PC-3 (cell line): ENCODE data around the gene CAMK2B. TPM values are rescaled to one million over a fixed set of nuclear protein-coding genes. Genes with fewer than 3 reads are reported as not detected.

Experiments used
- ATAC-seq: fragments of 200-7000 bp; cut with Tn5 transposase; 2 replicates; pipeline ENCODE4 v1.9.1; 2020; ENCODE audit warnings: mild to moderate bottlenecking, moderate library complexity
- BruUV-seq: library from RNA; stranded (reverse); fragments of 400-500 nt; replicated peaks from 2 replicates; lab custom pipeline; 2021; lab: Mats Ljungman, UMichigan
- CTCF ChIA-PET: fragments of 300-600 bp; sonication (Branson Sonifier 250); formaldehyde crosslinking; loops from one replicate; lab custom pipeline; 2022; ENCODE audit warnings: antibody characterized with exemption; lab: Charles Lee
- POLR2A ChIA-PET: fragments of 300-600 bp; sonication (Branson Sonifier 250); formaldehyde crosslinking; loops from one replicate; lab custom pipeline; 2022; ENCODE audit warnings: antibody characterized with exemption; ENCODE audit not compliant: unreplicated experiment; lab: Charles Lee
- DNase-seq: peaks from one replicate; pipeline ENCODE4 v3.0.0-alpha.2; 2015
- H2AFZ ChIP-seq: fragments of 300-600 bp; sonication (generic); 2 replicates; pipeline ENCODE4 v1.6.0; 2016; ENCODE audit warnings: antibody characterized with exemption, low read length
- H3F3A ChIP-seq: fragments of 300-600 bp; sonication (generic); one replicate; pipeline ENCODE4 v1.6.0; 2017; ENCODE audit warnings: antibody characterized with exemption, low read length, control low read depth, mild to moderate bottlenecking; ENCODE audit not compliant: unreplicated experiment
- H3K27ac ChIP-seq: fragments of 300-600 bp; sonication (generic); 2 replicates; pipeline ENCODE4 v1.5.1; 2016; ENCODE audit warnings: mild to moderate bottlenecking, low read length
- H3K27me3 ChIP-seq: fragments of 300-600 bp; sonication (generic); 2 replicates; pipeline ENCODE4 v1.6.1; 2016; ENCODE audit warnings: low read length, mixed read lengths
- H3K36me3 ChIP-seq: fragments of 300-600 bp; sonication (generic); 2 replicates; pipeline ENCODE4 v1.6.1; 2016; ENCODE audit warnings: low read depth, mixed run types, low read length, mixed read lengths
- H3K4me1 ChIP-seq: fragments of 300-600 bp; sonication (generic); 2 replicates; pipeline ENCODE4 v1.5.1; 2016; ENCODE audit warnings: low read length; ENCODE audit not compliant: insufficient read depth
- H3K4me2 ChIP-seq: fragments of 300-600 bp; sonication (generic); 2 replicates; pipeline ENCODE4 v1.6.0; 2016; ENCODE audit warnings: low read length
- H3K4me3 ChIP-seq: fragments of 300-600 bp; sonication (generic); 2 replicates; pipeline ENCODE4 v1.5.1; 2016; ENCODE audit warnings: mild to moderate bottlenecking, low read length, mixed read lengths
- H3K79me2 ChIP-seq: fragments of 300-600 bp; sonication (generic); 2 replicates; pipeline ENCODE4 v1.6.1; 2017; ENCODE audit warnings: low read length, mixed read lengths
- H3K9ac ChIP-seq: fragments of 300-600 bp; sonication (generic); 2 replicates; pipeline ENCODE4 v1.6.0; 2016; ENCODE audit warnings: mild to moderate bottlenecking, low read length
- H3K9me2 ChIP-seq: fragments of 300-600 bp; sonication (generic); replicated peaks from 2 replicates; pipeline ENCODE4 v1.6.1; 2016; ENCODE audit warnings: mixed run types, low read length, mixed read lengths
- H3K9me3 ChIP-seq: fragments of 300-600 bp; sonication (generic); 2 replicates; pipeline ENCODE4 v1.6.1; 2016; ENCODE audit warnings: low read length, mixed read lengths
- H4K20me1 ChIP-seq: fragments of 300-600 bp; sonication (generic); 2 replicates; pipeline ENCODE4 v1.6.1; 2016; ENCODE audit warnings: low read length, mixed read lengths
- CTCF ChIP-seq: fragments of 300-600 bp; sonication (generic); conservative IDR thresholded peaks from 2 replicates; pipeline ENCODE4 v1.5.1; 2017; ENCODE audit warnings: antibody characterized with exemption, low read depth, mild to moderate bottlenecking, low read length
- EZH2 ChIP-seq: fragments of 300-600 bp; sonication (generic); IDR thresholded peaks from one replicate; pipeline ENCODE4 v1.6.1; 2017; ENCODE audit warnings: antibody characterized with exemption, mild to moderate bottlenecking, low read length; ENCODE audit not compliant: unreplicated experiment
- EZH2phosphoT487 ChIP-seq: fragments of 300-600 bp; sonication (generic); IDR thresholded peaks from 2 replicates; pipeline ENCODE4 v1.6.1; 2018; ENCODE audit warnings: mild to moderate bottlenecking, antibody characterized with exemption, low read length, borderline replicate concordance
- intact Hi-C: fragments of 100-400 bp; cut with micrococcal nuclease; formaldehyde crosslinking; loops from 2 replicates; pipeline ENCODE4 v1.9.0; 2023
- total RNA-seq: library from RNA; depleted of rRNA; stranded (reverse); fragments of >200 nt; gene quantifications from 2 replicates; pipeline ENCODE4 v1.2.3, GENCODE V29; 2014

CAMK2B gene
- total RNA-seq, 1 experiment from 2014 or later, result 1.2 TPM

DNA sequence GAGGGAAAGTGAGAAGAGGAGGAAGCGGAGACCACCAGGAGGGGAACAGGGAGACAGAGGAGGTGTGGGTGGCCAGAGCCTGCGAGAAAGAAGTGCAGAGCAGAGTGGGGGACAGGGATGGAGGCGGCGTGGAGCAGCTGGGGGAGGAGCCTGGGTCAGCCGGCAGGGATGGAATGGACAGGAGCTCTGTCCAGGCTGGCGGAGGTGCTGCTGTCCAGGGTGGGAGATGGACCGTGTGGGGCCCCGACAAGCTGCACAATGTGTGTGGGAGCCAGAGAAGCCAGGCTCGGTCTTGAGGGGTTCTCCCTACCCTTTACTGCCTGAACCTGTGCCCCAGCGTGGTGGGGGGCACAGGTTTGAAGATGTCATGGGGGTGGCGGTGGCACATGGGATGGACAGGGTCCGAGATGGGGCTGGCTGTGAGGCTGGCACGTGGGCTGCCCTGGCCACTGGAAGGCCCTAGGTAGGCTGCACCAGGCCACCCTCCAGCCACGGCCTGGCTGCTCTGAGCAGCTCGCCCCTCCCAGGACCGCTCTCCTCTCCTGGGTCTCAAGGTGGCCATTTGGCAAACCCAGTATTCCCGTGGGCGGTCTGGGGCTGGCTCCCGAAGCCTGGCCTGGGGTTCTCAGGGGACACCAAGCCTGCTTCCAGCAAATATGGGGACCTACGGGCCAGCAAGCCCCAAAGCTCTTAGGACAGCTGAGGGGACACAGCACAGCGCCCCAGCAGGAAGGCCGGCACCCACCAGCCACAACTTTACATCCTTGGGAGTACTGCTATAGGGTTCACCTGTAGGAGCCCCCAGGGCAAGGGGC is 92.3 kb downstream of the CAMK2B start:
- Histone ChIP-seq H3K79me2 (no peaks in the 10 kb centered on the region), H3K27me3 (no peaks in the 10 kb centered on the region), H3F3A (no peaks in the 10 kb centered on the region), H3K36me3 (no peaks in the 10 kb centered on the region), H3K9ac (no peak overlapping the region), H3K9me2 (no peaks in the 10 kb centered on the region), H2AFZ (no peak overlapping the region), H3K4me1 (no peaks in the 10 kb centered on the region), H3K4me3 (no peak overlapping the region), H4K20me1 (no peaks in the 10 kb centered on the region), H3K4me2 (no peak overlapping the region), H3K9me3 (no peaks in the 10 kb centered on the region), H3K27ac (no peak overlapping the region)
- TF ChIP-seq EZH2phosphoT487, result no peak
- BruUV-seq, result no TSS peak
- POLR2A ChIA-PET, result no interaction called here
- intact Hi-C loops, result no loop called here
- ATAC-seq (no peak), DNase-seq (no peak)
- CTCF ChIA-PET, result no interaction called here

GRCh38 chr7:44232396-44232795 is 93.0 kb downstream of the CAMK2B start:
- no peak overlapping the region for H3K4me3 ChIP-seq
- no peaks in the 10 kb centered on the region for H3K36me3 ChIP-seq
- DNase-seq (no peak), ATAC-seq (no peak)
- H3K4me2 ChIP-seq, result no peak overlapping the region
- no peaks in the 10 kb centered on the region for H4K20me1 ChIP-seq
- no peaks in the 10 kb centered on the region for H3K79me2 ChIP-seq
- POLR2A ChIA-PET, result no interaction called here
- TF ChIP-seq EZH2phosphoT487 (no peak), EZH2 (no peak), CTCF (no peak)
- H3K27me3 ChIP-seq, result no peaks in the 10 kb centered on the region
- no peak overlapping the region for H3K9ac ChIP-seq
- no peak overlapping the region for H3K27ac ChIP-seq
- no peaks in the 10 kb centered on the region for H3K9me3 ChIP-seq
- H2AFZ ChIP-seq, result no peak overlapping the region
- no peaks in the 10 kb centered on the region for H3K9me2 ChIP-seq
- CTCF ChIA-PET, result no interaction called here
- no TSS peak for BruUV-seq
- intact Hi-C loops, result no loop called here
- no peaks in the 10 kb centered on the region for H3F3A ChIP-seq
- H3K4me1 ChIP-seq, result no peaks in the 10 kb centered on the region

GRCh38 chr7:44231088-44231487 is 94.3 kb downstream of the CAMK2B start:
- Histone ChIP-seq H3K9me2 (no peaks in the 10 kb centered on the region), H3K4me3 (no peak overlapping the region), H3F3A (no peaks in the 10 kb centered on the region), H2AFZ (no peak overlapping the region), H3K4me2 (no peak overlapping the region), H3K27ac (no peak overlapping the region), H3K79me2 (no peaks in the 10 kb centered on the region), H3K36me3 (no peaks in the 10 kb centered on the region), H3K4me1 (no peaks in the 10 kb centered on the region), H3K27me3 (no peaks in the 10 kb centered on the region), H4K20me1 (no peaks in the 10 kb centered on the region), H3K9me3 (no peaks in the 10 kb centered on the region), H3K9ac (no peak overlapping the region)
- ATAC-seq (no peak), DNase-seq (no peak)
- no peak for TF ChIP-seq CTCF
- intact Hi-C loops, result no loop called here
- POLR2A ChIA-PET, result no interaction called here
- CTCF ChIA-PET, result no interaction called here
- no TSS peak for BruUV-seq
